GM21381 (cell line): ENCODE results near the gene CARD19.
"Not testable (repeated sequence)": the region's sequence is repeated elsewhere in the genome, so short reads cannot be mapped to it uniquely, and the experiment has no call there.

ENCODE experiments used
- ATAC-seq: cut with Tn5 transposase; IDR thresholded peaks from one replicate; pipeline ENCODE4 v1.9.1; 2021; ENCODE audit warnings: mild to moderate bottlenecking, moderate library complexity; ENCODE audit not compliant: unreplicated experiment

The CARD19 gene

GRCh38 chr9:93099551-93100275, 3.7 kb downstream of the CARD19 start:
- ATAC-seq = no peak

GRCh38 chr9:93100276-93100636, 4.2 kb downstream of the CARD19 start:
- no peak for ATAC-seq

- ATAC-seq = not testable (repeated sequence)
These were observed 5.1 kb downstream of the CARD19 start for GRCh38 chr9:93101086-93101485.

- no peak for ATAC-seq
These were observed 9.6 kb downstream of the CARD19 start for GRCh38 chr9:93105620-93106019.

- ATAC-seq = no peak
These were observed 11.3 kb downstream of the CARD19 start for GRCh38 chr9:93107151-93107824.

- no peak for ATAC-seq
These were observed 11.8 kb downstream of the CARD19 start for GRCh38 chr9:93107825-93108161.

DNA sequence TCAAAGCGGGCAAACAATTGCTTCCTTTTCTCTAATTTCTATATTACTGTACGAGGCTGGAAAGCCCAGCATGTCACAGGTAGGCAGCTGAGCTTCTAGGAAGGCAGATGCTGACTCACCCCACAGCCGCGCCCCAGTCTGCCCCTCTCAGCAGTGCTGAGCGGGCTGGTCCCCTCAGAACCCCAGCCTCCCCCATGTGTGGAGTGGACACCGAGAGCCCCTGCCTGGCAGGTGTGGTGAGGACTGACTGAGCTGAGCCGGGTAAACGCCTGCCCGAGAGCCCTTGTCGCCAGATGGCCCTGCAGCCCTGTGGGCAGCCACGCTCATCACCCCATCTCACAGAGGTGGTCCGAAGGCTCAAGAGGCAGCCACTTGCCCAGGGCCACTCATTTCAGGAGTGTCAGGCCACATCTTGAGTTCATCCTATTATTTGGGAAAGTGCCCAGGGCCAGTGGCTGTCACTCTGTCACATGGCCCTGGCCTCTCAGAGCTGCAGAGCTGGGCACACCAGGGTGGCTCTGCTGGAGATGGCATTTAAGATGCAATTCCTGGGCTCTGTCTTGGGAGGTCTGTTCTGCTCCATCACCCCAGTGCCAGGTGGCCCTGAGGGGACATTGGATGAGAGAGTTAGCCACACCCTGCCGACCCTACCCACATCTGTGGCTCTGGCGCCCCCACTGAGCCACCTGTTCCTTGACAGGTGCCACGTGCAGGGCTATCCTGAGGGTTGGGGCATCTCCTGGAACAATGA, 12.4 kb downstream of the CARD19 start:
- no peak for ATAC-seq

DNA sequence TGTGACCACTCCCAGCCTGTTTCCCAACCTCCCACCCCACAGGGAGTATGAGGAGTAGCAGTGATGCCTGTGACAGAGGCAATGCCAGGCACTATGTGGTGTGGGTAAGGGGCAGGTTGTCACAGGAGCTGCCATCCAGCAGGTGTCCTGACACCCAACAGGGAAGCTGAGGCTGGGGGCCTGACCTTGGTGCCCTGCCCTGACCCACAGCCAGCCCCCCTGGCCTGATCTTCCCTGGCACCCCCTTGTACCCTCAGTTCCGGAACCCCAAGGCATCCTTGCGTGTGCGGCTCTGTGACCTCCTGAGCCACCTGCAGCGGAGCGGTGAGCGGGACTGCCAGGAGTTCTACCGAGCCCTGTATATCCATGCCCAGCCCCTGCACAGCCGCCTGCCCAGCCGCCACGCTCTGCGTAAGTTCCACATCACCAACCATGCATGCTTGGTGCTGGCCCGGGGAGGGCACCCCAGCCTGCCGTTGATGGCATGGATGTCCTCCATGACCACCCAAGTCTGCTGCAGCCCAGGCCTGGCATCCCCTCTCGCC, 14.4 kb downstream of the CARD19 start:
- no peak for ATAC-seq

DNA sequence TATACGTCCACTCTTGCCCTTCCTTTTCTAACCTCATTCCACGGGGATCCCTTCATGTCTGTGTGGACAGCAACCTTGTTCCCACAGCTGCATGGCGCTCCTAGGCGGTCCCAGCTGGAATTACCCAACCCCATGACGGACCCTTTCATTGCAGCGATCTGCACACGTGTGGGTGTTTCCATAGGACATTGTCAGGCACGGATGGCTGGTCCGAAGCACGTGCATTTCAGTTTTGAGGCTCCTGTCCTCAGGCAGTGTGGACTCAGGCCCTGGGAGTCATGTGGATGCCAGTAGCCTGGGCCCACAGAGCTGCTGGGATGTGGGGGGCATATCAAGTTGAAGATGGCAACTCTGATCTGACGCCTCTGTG, 15.0 kb downstream of the CARD19 start:
- no peak for ATAC-seq

DNA sequence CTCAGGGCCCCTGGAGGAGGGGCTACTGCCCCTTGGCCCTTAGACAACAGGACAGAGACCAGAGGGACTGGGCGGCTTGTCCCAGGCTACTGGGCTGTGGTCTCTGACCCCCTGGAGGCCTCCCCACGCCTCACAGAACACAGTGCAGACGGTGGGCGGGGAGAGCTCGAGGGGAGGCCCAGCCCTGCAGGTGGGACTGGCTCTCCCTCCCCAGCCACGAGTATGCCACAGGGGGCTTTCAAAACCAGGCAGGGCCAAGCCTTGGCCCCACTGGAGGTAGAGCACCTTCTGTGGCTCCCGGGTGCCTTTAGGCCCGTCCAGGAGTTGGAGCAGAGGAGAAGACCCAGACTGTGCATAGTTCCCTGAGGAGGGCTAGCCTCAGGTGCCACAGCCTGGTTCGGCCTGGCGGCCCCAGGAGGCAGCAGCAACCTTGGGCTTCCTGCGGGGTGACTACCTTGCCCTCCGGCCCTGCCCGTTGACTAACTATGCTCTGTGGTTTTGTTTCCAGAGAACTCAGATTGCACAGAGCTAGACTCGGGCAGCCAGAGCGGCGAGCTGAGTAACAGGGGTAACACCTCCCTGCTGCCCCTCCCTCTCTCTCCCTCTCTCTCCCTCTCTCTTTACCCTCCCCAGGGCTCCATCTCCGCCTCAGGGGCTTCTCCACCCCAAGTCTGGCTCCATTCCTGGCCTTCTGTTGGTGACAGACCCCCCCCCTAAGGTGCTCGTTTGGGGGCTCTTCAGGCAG, 15.5 kb downstream of the CARD19 start:
- no peak for ATAC-seq

GRCh38 chr9:93112116-93112863, 16.3 kb downstream of the CARD19 start:
- no peak for ATAC-seq

DNA sequence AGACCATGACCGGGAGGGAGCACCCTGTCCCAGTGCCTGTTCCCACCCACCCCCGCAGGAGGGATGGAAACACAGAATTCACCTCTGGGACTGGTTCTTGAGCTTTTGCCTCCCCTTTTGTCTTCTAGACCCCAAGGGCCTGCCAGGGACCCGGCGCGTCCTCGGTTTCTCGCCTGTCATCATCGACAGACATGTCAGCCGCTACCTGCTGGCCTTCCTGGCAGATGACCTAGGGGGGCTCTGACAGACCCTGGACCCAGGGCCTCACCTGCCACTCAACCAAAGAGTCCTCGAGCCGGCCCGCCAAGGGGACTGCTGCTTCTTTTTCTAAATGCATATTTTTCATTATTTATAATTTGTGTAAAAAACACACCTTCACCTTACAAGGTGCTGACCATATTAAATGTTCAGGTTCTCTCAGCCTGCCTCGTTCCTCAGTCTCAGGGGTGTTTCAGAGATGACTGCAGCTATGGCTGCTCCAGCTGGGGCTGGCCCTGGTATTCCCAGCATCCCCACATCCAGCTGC, 16.9 kb downstream of the CARD19 start:
- ATAC-seq = no peak

DNA sequence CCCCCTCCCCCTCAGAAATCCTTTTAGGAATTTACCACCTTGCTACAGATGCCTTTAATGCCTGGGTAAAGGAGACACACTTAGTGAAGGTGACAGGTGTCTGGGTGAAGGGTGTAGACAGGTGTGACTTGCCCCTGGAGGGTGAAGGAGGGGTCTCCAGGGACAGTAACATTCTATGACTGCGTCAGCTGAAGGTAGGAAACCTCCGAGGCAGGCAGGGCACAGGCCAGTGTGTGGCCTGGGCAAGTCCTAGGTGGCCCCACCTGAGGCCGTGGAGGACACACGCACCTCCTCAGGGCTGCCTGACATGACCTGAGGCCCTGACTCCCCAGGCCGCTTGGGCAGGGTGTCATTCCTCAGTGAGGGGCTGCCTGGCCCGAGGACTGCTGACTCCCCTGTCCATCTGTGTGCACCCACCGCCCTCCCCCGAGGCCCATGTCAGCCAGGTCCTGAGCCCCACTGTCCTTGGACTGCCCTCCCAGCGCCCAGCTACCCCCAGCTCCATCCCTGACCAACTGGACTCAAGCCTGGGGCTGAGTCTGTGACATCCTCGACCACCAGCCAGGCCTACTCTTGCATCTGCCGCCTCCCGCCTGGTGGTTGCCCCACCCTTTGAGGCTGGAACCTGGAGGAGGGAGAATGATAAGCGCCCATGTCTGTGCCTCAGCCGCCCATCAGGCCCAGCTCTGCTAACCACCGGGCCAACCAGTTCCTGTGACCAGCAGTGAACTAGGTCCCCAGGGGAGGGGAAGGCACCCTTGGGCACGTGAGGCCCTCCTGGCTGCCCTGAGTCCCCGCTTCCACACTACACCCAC, 18.4 kb downstream of the CARD19 start:
- ATAC-seq = no peak

DNA sequence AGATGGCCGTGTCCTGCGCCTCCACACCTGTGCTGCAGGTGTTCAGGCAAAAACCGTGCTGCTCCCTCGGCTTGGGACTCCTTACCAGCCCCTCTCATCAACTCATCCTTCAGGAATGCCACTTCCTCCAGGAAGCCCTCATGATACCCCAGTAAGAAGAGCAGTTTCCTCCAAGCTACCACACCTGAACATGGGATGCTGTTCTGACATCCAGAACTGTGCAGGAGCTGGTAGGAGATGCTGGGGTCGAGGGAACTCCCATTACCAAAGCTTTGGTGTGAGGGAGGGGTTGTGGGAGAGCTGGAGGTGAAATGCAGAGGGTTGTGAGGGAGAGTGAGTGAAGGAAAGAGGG, 18.9 kb downstream of the CARD19 start:
- no peak for ATAC-seq

GRCh38 chr9:93115486-93116071, 19.6 kb downstream of the CARD19 start:
- ATAC-seq = no peak

GRCh38 chr9:93116072-93116961, 20.3 kb downstream of the CARD19 start:
- no peak for ATAC-seq

DNA sequence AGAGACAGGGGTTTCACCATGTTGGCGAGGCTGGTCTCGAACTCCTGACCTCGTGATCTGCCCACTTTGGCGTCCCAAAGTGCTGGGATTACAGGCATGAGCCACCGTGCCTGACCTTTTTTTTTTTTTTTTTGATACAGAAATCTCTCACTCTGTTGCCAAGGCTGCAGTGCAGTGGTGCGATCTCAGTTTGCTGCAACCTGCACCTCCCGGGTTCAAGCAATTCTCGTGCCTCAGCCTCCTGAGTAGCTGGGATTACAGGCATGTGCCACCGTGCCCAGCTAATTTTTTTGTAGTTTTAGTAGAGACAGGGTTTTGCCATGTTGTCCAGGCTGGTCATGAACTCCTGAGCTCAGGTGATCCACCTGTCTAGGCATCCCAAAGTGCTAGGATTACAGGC, 21.5 kb downstream of the CARD19 start:
- not testable (repeated sequence) for ATAC-seq
